Measurements from ENCODE around the gene NEIL3.

- TF ChIP-seq EZH2 (IDR thresholded peaks at IDR 0.05; ENCODE audit: insufficient read depth, poor library complexity, severe bottlenecking) (no peak), EZH2phosphoT487 (IDR thresholded peaks at IDR 0.05; ENCODE audit: insufficient read depth, low read depth) (no peak)
Measured at GRCh38 chr4:177297785-177298391, 11.8 kb upstream of the NEIL3 start.

Measured in GM23248 (cell line).